Measurements from ENCODE around the gene EPHB1. TPM values are rescaled to one million over a fixed set of nuclear protein-coding genes. Genes with fewer than 3 reads are reported as not detected.

Gene EPHB1
- 18.7 and 19.1 TPM in 2 replicates for polyA plus RNA-seq
- 33.8 and 46.3 TPM in 2 replicates for polyA minus RNA-seq

GRCh38 chr3:134794950-134795745 is at the start of gene EPHB1:
EPHB1 (plus strand) TSS chr3:134795260.
- Histone ChIP-seq H3K36me3 (ENCODE audit: insufficient read depth, low read length) (no peaks in the 10 kb centered on the region), H3K4me3 (ENCODE audit: low read length) (peak within 1 kb of the TSS; percentile 98), H3K9me3 (ENCODE audit: low read length) (no peaks in the 10 kb centered on the region), H4K20me1 (ENCODE audit: insufficient read depth) (no peaks in the 10 kb centered on the region), H2AFZ (ENCODE audit: low read depth, low read length) (peak within 1 kb of the TSS; percentile 28), H3K9me2 (ENCODE audit: insufficient read depth, low read length) (no peaks in the 10 kb centered on the region), H3K9ac (ENCODE audit: low read length) (peak within 1 kb of the TSS; percentile 91), H3K79me2 (replicated peaks; ENCODE audit: insufficient read depth, low read length) (peaks cover 50% of the 10 kb centered on the region), H3F3A (ENCODE audit: insufficient read depth, low read length, poor library complexity, severe bottlenecking) (no peaks in the 10 kb centered on the region), H3K4me2 (ENCODE audit: low read length) (peak within 1 kb of the TSS; percentile 86), H3K27ac (ENCODE audit: low read length) (peak within 1 kb of the TSS; percentile 74), H3K27me3 (ENCODE audit: insufficient read depth, low read depth, low read length) (no peaks in the 10 kb centered on the region)
- TF ChIP-seq TAF1 (IDR thresholded peaks at IDR 0.05; ENCODE audit: low read depth) (peak; percentile 67), EZH2 (IDR thresholded peaks at IDR 0.05; ENCODE audit: borderline replicate concordance, insufficient read depth, low read length, poor library complexity, severe bottlenecking) (no peak), CTCF (IDR thresholded peaks at IDR 0.05; ENCODE audit: poor library complexity, severe bottlenecking) (peak; percentile 98), POLR2AphosphoS5 (IDR thresholded peaks at IDR 0.05) (peak; percentile 89), SMC3 (conservative IDR thresholded peaks at IDR 0.05; ENCODE audit: poor library complexity) (peak; percentile 99), MXI1 (conservative IDR thresholded peaks at IDR 0.05; ENCODE audit: poor library complexity, severe bottlenecking) (peak; percentile 88), RAD21 (conservative IDR thresholded peaks at IDR 0.05) (peak; percentile 100), REST (IDR thresholded peaks at IDR 0.05; ENCODE audit: borderline replicate concordance) (peak; percentile 56), EP300 (conservative IDR thresholded peaks at IDR 0.05; ENCODE audit: poor library complexity, severe bottlenecking) (peak; percentile 63)

GRCh38 chr3:134748698-134749097 is 46.4 kb upstream of the EPHB1 start:
- Histone ChIP-seq H2AFZ (ENCODE audit: low read depth, low read length) (no peak overlapping the region), H3K36me3 (ENCODE audit: insufficient read depth, low read length) (no peaks in the 10 kb centered on the region), H3K9me3 (ENCODE audit: low read length) (no peaks in the 10 kb centered on the region), H3K9me2 (ENCODE audit: insufficient read depth, low read length) (no peaks in the 10 kb centered on the region), H3K27ac (ENCODE audit: low read length) (no peak overlapping the region), H3K9ac (ENCODE audit: low read length) (no peak overlapping the region), H4K20me1 (ENCODE audit: insufficient read depth) (no peaks in the 10 kb centered on the region), H3K4me2 (ENCODE audit: low read length) (no peak overlapping the region), H3K79me2 (replicated peaks; ENCODE audit: insufficient read depth, low read length) (no peaks in the 10 kb centered on the region), H3F3A (ENCODE audit: insufficient read depth, low read length, poor library complexity, severe bottlenecking) (no peaks in the 10 kb centered on the region), H3K4me3 (ENCODE audit: low read length) (no peak overlapping the region), H3K27me3 (ENCODE audit: insufficient read depth, low read depth, low read length) (no peaks in the 10 kb centered on the region)
- no peak for TF ChIP-seq TAF1 (IDR thresholded peaks at IDR 0.05; ENCODE audit: low read depth)
- no peak for TF ChIP-seq SMC3 (conservative IDR thresholded peaks at IDR 0.05; ENCODE audit: poor library complexity)
- no peak for TF ChIP-seq EP300 (conservative IDR thresholded peaks at IDR 0.05; ENCODE audit: poor library complexity, severe bottlenecking)
- no peak for TF ChIP-seq CTCF (IDR thresholded peaks at IDR 0.05; ENCODE audit: poor library complexity, severe bottlenecking)
